Duodenal mucosa (tissue), 2 donors: ENCODE data around the gene SLC43A3.
"Not testable (repeated sequence)": the region's sequence is repeated elsewhere in the genome, so short reads cannot be mapped to it uniquely, and the experiment has no call there.

Experiments used
- H3K27ac ChIP-seq: one replicate; pipeline ENCODE4 v1.7.0; 2013; ENCODE audit warnings: low read depth, low read length
- H3K27me3 ChIP-seq, 2 donors: one replicate each; pipeline ENCODE4 v1.7.0; 2013; ENCODE audit warnings: low read length in 2 of 2, control low read depth in 1 of 2; ENCODE audit not compliant: insufficient read depth in 2 of 2, control insufficient read depth in 1 of 2
- H3K36me3 ChIP-seq, 2 donors: one replicate each; pipeline ENCODE4 v1.7.0; 2013; ENCODE audit warnings: low read length in 2 of 2, control low read depth in 1 of 2; ENCODE audit not compliant: insufficient read depth in 2 of 2, control insufficient read depth in 1 of 2
- H3K4me1 ChIP-seq, 2 donors: one replicate each; pipeline ENCODE4 v1.7.0; 2013; ENCODE audit warnings: low read length in 2 of 2, control low read depth in 1 of 2; ENCODE audit not compliant: insufficient read depth in 2 of 2, control insufficient read depth in 1 of 2
- H3K4me3 ChIP-seq, 2 donors: one replicate each; pipeline ENCODE4 v1.7.0; 2013; ENCODE audit warnings: low read length in 2 of 2, low read depth in 1 of 2
- H3K9ac ChIP-seq, 2 donors: one replicate each; pipeline ENCODE4 v1.7.0; 2013; ENCODE audit warnings: low read length in 2 of 2, low read depth in 1 of 2
- H3K9me3 ChIP-seq, 2 donors: one replicate each; pipeline ENCODE4 v1.7.0; 2013; ENCODE audit warnings: low read length in 2 of 2, control low read depth in 1 of 2; ENCODE audit not compliant: control insufficient read depth in 1 of 2

Gene SLC43A3

GRCh38 chr11:57407941-57408475 lies 18.9 kb downstream of the SLC43A3 start:
- no peaks in the 10 kb centered on the region for H3K4me1 ChIP-seq
- H3K4me3 ChIP-seq: no peak overlapping the region
- no peak overlapping the region for H3K27ac ChIP-seq
- H3K9ac ChIP-seq: no peak overlapping the region
- no peaks in the 10 kb centered on the region for H3K27me3 ChIP-seq
- no peaks in the 10 kb centered on the region for H3K9me3 ChIP-seq
- H3K36me3 ChIP-seq: peaks cover 6 to 17% of the 10 kb centered on the region in 2 donors

- Histone ChIP-seq H3K9me3 (no peaks in the 10 kb centered on the region), H3K36me3 (peaks cover 6 to 17% of the 10 kb centered on the region in 2 donors), H3K4me1 (no peaks in the 10 kb centered on the region), H3K27me3 (no peaks in the 10 kb centered on the region), H3K9ac (no peak overlapping the region), H3K4me3 (no peak overlapping the region), H3K27ac (no peak overlapping the region)
Observed at GRCh38 chr11:57407010-57407920, 19.7 kb downstream of the SLC43A3 start.

GRCh38 chr11:57406337-57406904 lies 20.5 kb downstream of the SLC43A3 start:
- Histone ChIP-seq H3K4me3 (no peak overlapping the region), H3K27me3 (no peaks in the 10 kb centered on the region), H3K9me3 (no peaks in the 10 kb centered on the region), H3K4me1 (no peaks in the 10 kb centered on the region), H3K27ac (no peak overlapping the region), H3K36me3 (peaks cover 6 to 17% of the 10 kb centered on the region in 2 donors), H3K9ac (no peak overlapping the region)

- H3K9me3 ChIP-seq: no peaks in the 10 kb centered on the region
- no peaks in the 10 kb centered on the region for H3K4me1 ChIP-seq
- H3K36me3 ChIP-seq: peaks cover 5 to 17% of the 10 kb centered on the region in 2 donors
- H3K27me3 ChIP-seq: no peaks in the 10 kb centered on the region
- H3K9ac ChIP-seq: no peak overlapping the region
- no peak overlapping the region for H3K27ac ChIP-seq
- H3K4me3 ChIP-seq: no peak overlapping the region
Observed at GRCh38 chr11:57405271-57405860, 21.6 kb downstream of the SLC43A3 start.

- H3K27ac ChIP-seq: no peak overlapping the region
- H3K9me3 ChIP-seq: no peaks in the 10 kb centered on the region
- no peak overlapping the region for H3K9ac ChIP-seq
- H3K4me3 ChIP-seq: no peak overlapping the region
- H3K36me3 ChIP-seq: peaks cover 0 to 14% of the 10 kb centered on the region in 2 donors
- H3K4me1 ChIP-seq: no peaks in the 10 kb centered on the region
- no peaks in the 10 kb centered on the region for H3K27me3 ChIP-seq
Observed at GRCh38 chr11:57403802-57404147, 23.1 kb downstream of the SLC43A3 start.

GRCh38 chr11:57403003-57403801 lies 23.7 kb downstream of the SLC43A3 start:
- H3K36me3 ChIP-seq, H3K4me1 ChIP-seq, H3K27ac ChIP-seq, H3K9me3 ChIP-seq, H3K27me3 ChIP-seq, H3K9ac ChIP-seq, H3K4me3 ChIP-seq: not testable (repeated sequence)

GRCh38 chr11:57402188-57403002 lies 24.5 kb downstream of the SLC43A3 start:
- no peaks in the 10 kb centered on the region for H3K9me3 ChIP-seq
- H3K27ac ChIP-seq: no peak overlapping the region
- no peaks in the 10 kb centered on the region for H3K4me1 ChIP-seq

GRCh38 chr11:57399972-57400578 lies 26.8 kb downstream of the SLC43A3 start:
- no peaks in the 10 kb centered on the region for H3K36me3 ChIP-seq
- H3K9ac ChIP-seq: no peak overlapping the region
- no peaks in the 10 kb centered on the region for H3K27me3 ChIP-seq
- H3K9me3 ChIP-seq: no peaks in the 10 kb centered on the region
- no peak overlapping the region for H3K4me3 ChIP-seq
- H3K4me1 ChIP-seq: no peaks in the 10 kb centered on the region
- H3K27ac ChIP-seq: no peak overlapping the region

More at GRCh38 chr11:57402188-57403002, 24.5 kb downstream of the SLC43A3 start:
- peaks cover 0 to 2% of the 10 kb centered on the region in 2 donors for H3K36me3 ChIP-seq
- no peak overlapping the region for H3K4me3 ChIP-seq
- no peak overlapping the region for H3K9ac ChIP-seq
- H3K27me3 ChIP-seq: no peaks in the 10 kb centered on the region

- no peaks in the 10 kb centered on the region for H3K36me3 ChIP-seq
- no peak overlapping the region for H3K27ac ChIP-seq
- no peaks in the 10 kb centered on the region for H3K27me3 ChIP-seq
Observed at GRCh38 chr11:57399221-57399620, 27.7 kb downstream of the SLC43A3 start.

More at GRCh38 chr11:57399221-57399620, 27.7 kb downstream of the SLC43A3 start:
- no peak overlapping the region for H3K4me3 ChIP-seq
- H3K4me1 ChIP-seq: no peaks in the 10 kb centered on the region
- no peaks in the 10 kb centered on the region for H3K9me3 ChIP-seq
- no peak overlapping the region for H3K9ac ChIP-seq
